Smooth muscle cell (in vitro differentiated cells): ENCODE measurements around the gene ZMYND19. TPM values are rescaled to one million over a fixed set of nuclear protein-coding genes. Genes with fewer than 3 reads are reported as not detected.
A peak's percentile ranks its signal among the peaks of the same experiment; 100 is the strongest.
"Not testable (repeated sequence)": the region's sequence is repeated elsewhere in the genome, so short reads cannot be mapped to it uniquely, and the experiment has no call there.

Source experiments
- DNase-seq: peaks from one replicate; lab custom pipeline; 2025; ENCODE audit not compliant: unreplicated experiment; lab: John Stamatoyannopoulos, UW
- H2AFZ ChIP-seq: fragments of 200-600 bp; sonication (generic); 2 replicates; pipeline ENCODE4 v1.6.0; 2016; ENCODE audit warnings: antibody characterized with exemption, low read depth, mild to moderate bottlenecking
- H3F3A ChIP-seq: fragments of 200-600 bp; sonication (generic); 2 replicates; pipeline ENCODE4 v1.6.0; 2017; ENCODE audit warnings: antibody characterized with exemption, low read depth
- H3K27ac ChIP-seq: fragments of 200-600 bp; sonication (generic); 2 replicates; pipeline ENCODE4 v1.5.1; 2016; ENCODE audit warnings: low read depth, mild to moderate bottlenecking
- H3K27me3 ChIP-seq: fragments of 200-600 bp; sonication (generic); 2 replicates; pipeline ENCODE4 v1.6.1; 2016; ENCODE audit warnings: low read depth, mild to moderate bottlenecking
- H3K36me3 ChIP-seq: fragments of 200-600 bp; sonication (generic); 2 replicates; pipeline ENCODE4 v1.5.1; 2016; ENCODE audit warnings: low read depth
- H3K4me1 ChIP-seq: fragments of 200-600 bp; sonication (generic); 2 replicates; pipeline ENCODE4 v1.5.1; 2016; ENCODE audit warnings: low read depth
- H3K4me2 ChIP-seq: fragments of 200-600 bp; sonication (generic); 2 replicates; pipeline ENCODE4 v1.6.0; 2016; ENCODE audit warnings: mild to moderate bottlenecking
- H3K4me3 ChIP-seq: fragments of 200-600 bp; sonication (generic); 2 replicates; pipeline ENCODE4 v1.5.1; 2016; ENCODE audit warnings: mild to moderate bottlenecking
- H3K79me2 ChIP-seq: fragments of 200-600 bp; sonication (generic); 2 replicates; pipeline ENCODE4 v1.6.0; 2016; ENCODE audit warnings: low read depth, mild to moderate bottlenecking
- H3K9ac ChIP-seq: fragments of 200-600 bp; sonication (generic); 2 replicates; pipeline ENCODE4 v1.6.0; 2016; ENCODE audit warnings: low read depth
- H3K9me3 ChIP-seq: fragments of 200-600 bp; sonication (generic); replicated peaks from 2 replicates; pipeline ENCODE4 v1.5.1; 2016; ENCODE audit warnings: low read depth
- H4K20me1 ChIP-seq: fragments of 200-600 bp; sonication (generic); 2 replicates; pipeline ENCODE4 v1.6.0; 2016; ENCODE audit warnings: low read depth
- WGBS: methylation state at CpG from one replicate; pipeline ENCODE4 v1.1.7; 2016; ENCODE audit warnings: low lambda C conversion rate; 5-methylcytosine and 5-hydroxymethylcytosine counted together
- polyA plus RNA-seq: library from polyadenylated mRNA; unstranded; fragments of >200 nt; fragmentation: Nextera tagmentation; extraction: Ambion mirVana; gene quantifications from 2 replicates; pipeline ENCODE4 v1.2.1, GENCODE V29; 2016
- small RNA-seq: library from RNA; depleted of rRNA; stranded (forward); fragments of <200 nt; gene quantifications from one replicate; pipeline ENCODE3, GENCODE V24; 2014
- total RNA-seq: library from RNA; depleted of rRNA; stranded (reverse); fragments of >200 nt; gene quantifications from 2 replicates; pipeline ENCODE4 v1.2.3, GENCODE V29; 2014
- TF ChIP-seq, protein P1 (sequence below): fragments of 200-600 bp; sonication (generic); IDR thresholded peaks from 2 replicates; pipeline ENCODE4 v1.5.1; 2017; ENCODE audit warnings: borderline replicate concordance, mild to moderate bottlenecking, antibody characterized with exemption; ENCODE audit not compliant: insufficient read depth, poor library complexity, severe bottlenecking

The ZMYND19 gene
- total and polyA plus RNA-seq, 2 experiments from 2014 or later = 16.6 to 37.8 TPM

GRCh38 chr9:137535120-137535428, 55.2 kb downstream of the ZMYND19 start:
- no peak overlapping the region for H3K4me3 ChIP-seq
- DNase-seq = no peak
- no peak overlapping the region for H3K9ac ChIP-seq
- no peak overlapping the region for H3K27ac ChIP-seq
- no peaks in the 10 kb centered on the region for H3K4me1 ChIP-seq
- H3F3A ChIP-seq = peaks cover 4% of the 10 kb centered on the region
- no peaks in the 10 kb centered on the region for H3K79me2 ChIP-seq
- no peaks in the 10 kb centered on the region for H4K20me1 ChIP-seq
- no peaks in the 10 kb centered on the region for H3K9me3 ChIP-seq
- no peaks in the 10 kb centered on the region for H3K27me3 ChIP-seq
- no peak overlapping the region for H3K4me2 ChIP-seq
- no peaks in the 10 kb centered on the region for H3K36me3 ChIP-seq
- peak overlapping the region; percentile 73 for H2AFZ ChIP-seq
- TF ChIP-seq, protein P1, sequence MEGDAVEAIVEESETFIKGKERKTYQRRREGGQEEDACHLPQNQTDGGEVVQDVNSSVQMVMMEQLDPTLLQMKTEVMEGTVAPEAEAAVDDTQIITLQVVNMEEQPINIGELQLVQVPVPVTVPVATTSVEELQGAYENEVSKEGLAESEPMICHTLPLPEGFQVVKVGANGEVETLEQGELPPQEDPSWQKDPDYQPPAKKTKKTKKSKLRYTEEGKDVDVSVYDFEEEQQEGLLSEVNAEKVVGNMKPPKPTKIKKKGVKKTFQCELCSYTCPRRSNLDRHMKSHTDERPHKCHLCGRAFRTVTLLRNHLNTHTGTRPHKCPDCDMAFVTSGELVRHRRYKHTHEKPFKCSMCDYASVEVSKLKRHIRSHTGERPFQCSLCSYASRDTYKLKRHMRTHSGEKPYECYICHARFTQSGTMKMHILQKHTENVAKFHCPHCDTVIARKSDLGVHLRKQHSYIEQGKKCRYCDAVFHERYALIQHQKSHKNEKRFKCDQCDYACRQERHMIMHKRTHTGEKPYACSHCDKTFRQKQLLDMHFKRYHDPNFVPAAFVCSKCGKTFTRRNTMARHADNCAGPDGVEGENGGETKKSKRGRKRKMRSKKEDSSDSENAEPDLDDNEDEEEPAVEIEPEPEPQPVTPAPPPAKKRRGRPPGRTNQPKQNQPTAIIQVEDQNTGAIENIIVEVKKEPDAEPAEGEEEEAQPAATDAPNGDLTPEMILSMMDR = no peak

- no peaks in the 10 kb centered on the region for H3K4me1 ChIP-seq
- no peaks in the 10 kb centered on the region for H3K9me3 ChIP-seq
- no peak overlapping the region for H3K4me2 ChIP-seq
- no peak overlapping the region for H3K4me3 ChIP-seq
- peaks cover 4% of the 10 kb centered on the region for H3F3A ChIP-seq
- WGBS = 72% methylated on average over 19 of the region's 19 CpGs
- H3K27me3 ChIP-seq = no peaks in the 10 kb centered on the region
- no peak overlapping the region for H3K9ac ChIP-seq
- DNase-seq = no peak
- H2AFZ ChIP-seq = peak overlapping the region; percentile 73
- no peaks in the 10 kb centered on the region for H3K79me2 ChIP-seq
- no peaks in the 10 kb centered on the region for H4K20me1 ChIP-seq
- no peak overlapping the region for H3K27ac ChIP-seq
- TF ChIP-seq, protein P1 = peak; percentile 55
- no peaks in the 10 kb centered on the region for H3K36me3 ChIP-seq
These were observed 55.8 kb downstream of the ZMYND19 start for GRCh38 chr9:137534256-137535119.

GRCh38 chr9:137532891-137533468, 57.3 kb downstream of the ZMYND19 start:
- not testable (repeated sequence) for H3K9me3 ChIP-seq, H3K9ac ChIP-seq, H3K4me3 ChIP-seq, H3F3A ChIP-seq, H3K79me2 ChIP-seq, H3K4me1 ChIP-seq, H2AFZ ChIP-seq, H3K27ac ChIP-seq, H4K20me1 ChIP-seq, DNase-seq, H3K27me3 ChIP-seq, H3K4me2 ChIP-seq, H3K36me3 ChIP-seq
- 94% methylated on average over 10 of the region's 10 CpGs for WGBS

Small RNAs within 50 kb of the gene (small RNA-seq; reads per million reads assigned to genes)
- not detected for gene RF00017

Other genes starting within 250 kb of the ZMYND19 start
- gene EXD3, start 167.3 kb downstream of the ZMYND19 start, total RNA-seq = 3.1 and 10.4 TPM in 2 replicates
- 12.5 and 15.7 TPM in 2 replicates for gene EXD3, start 167.3 kb downstream of the ZMYND19 start, polyA plus RNA-seq
- 0.09 and 0.90 TPM in 2 replicates for gene NOXA1, start 167.1 kb downstream of the ZMYND19 start, total RNA-seq
- 0.81 and 3.8 TPM in 2 replicates for gene NOXA1, start 167.1 kb downstream of the ZMYND19 start, polyA plus RNA-seq
- not detected in 2 replicates for gene ENTPD8, start 149.2 kb downstream of the ZMYND19 start, total RNA-seq
- gene ENTPD8, start 149.2 kb downstream of the ZMYND19 start, polyA plus RNA-seq = not detected in 2 replicates
- 25.2 and 30.9 TPM in 2 replicates for gene NSMF, start 131.2 kb downstream of the ZMYND19 start, total RNA-seq
- gene NSMF, start 131.2 kb downstream of the ZMYND19 start, polyA plus RNA-seq = 48.5 and 55.9 TPM in 2 replicates
- gene PNPLA7, start 40.1 kb downstream of the ZMYND19 start, total RNA-seq = 0.67 TPM in 1 of 2 replicates, not detected in the other
- gene PNPLA7, start 40.1 kb downstream of the ZMYND19 start, polyA plus RNA-seq = 0.46 and 1.1 TPM in 2 replicates
- 33.5 and 42.9 TPM in 2 replicates for gene MRPL41, start 38.6 kb downstream of the ZMYND19 start, total RNA-seq
- 83.2 and 85.7 TPM in 2 replicates for gene MRPL41, start 38.6 kb downstream of the ZMYND19 start, polyA plus RNA-seq
- 14.1 and 18.2 TPM in 2 replicates for gene DPH7, start 11.6 kb downstream of the ZMYND19 start, total RNA-seq
- gene DPH7, start 11.6 kb downstream of the ZMYND19 start, polyA plus RNA-seq = 21.8 and 29.0 TPM in 2 replicates
- gene ARRDC1, start 15.2 kb upstream of the ZMYND19 start, total RNA-seq = 10.0 and 18.7 TPM in 2 replicates
- gene ARRDC1, start 15.2 kb upstream of the ZMYND19 start, polyA plus RNA-seq = 16.7 and 36.3 TPM in 2 replicates
- gene EHMT1, start 28.5 kb upstream of the ZMYND19 start, total RNA-seq = 23.1 and 25.6 TPM in 2 replicates
- 34.1 and 56.6 TPM in 2 replicates for gene EHMT1, start 28.5 kb upstream of the ZMYND19 start, polyA plus RNA-seq